Sigmoid colon (tissue), 7 donors: Measurements from ENCODE around the gene ARID5B. TPM values are rescaled to one million over a fixed set of nuclear protein-coding genes. Genes with fewer than 3 reads are reported as not detected.
A peak's percentile ranks its signal among the peaks of the same experiment; 100 is the strongest.

ENCODE experiments used
- DNase-seq: peaks from one replicate; pipeline ENCODE4 v3.0.0-alpha.2; 2019
- H3K27ac ChIP-seq, 4 donors: fragments of 200-600 bp; sonication (generic); one replicate each; pipeline ENCODE4 v1.5.1; 2016 to 2019; ENCODE audit warnings: mild to moderate bottlenecking in 1 of 4
- H3K27me3 ChIP-seq, 3 donors: fragments of 200-600 bp; sonication (generic); one replicate each; pipeline ENCODE4 v1.5.1; 2019; ENCODE audit warnings: mild to moderate bottlenecking in 1 of 3
- H3K36me3 ChIP-seq, 4 donors: fragments of 200-600 bp; sonication (generic); one replicate each; pipeline ENCODE4 v1.5.1; 2016 to 2019
- H3K4me1 ChIP-seq, 4 donors: fragments of 200-600 bp; sonication (generic); one replicate each; pipeline ENCODE4 v1.5.1; 2017 to 2019
- H3K4me3 ChIP-seq, 4 donors: fragments of 200-600 bp; sonication (generic); one replicate each; pipeline ENCODE4 v1.5.1; 2017 to 2019; ENCODE audit warnings: mild to moderate bottlenecking in 2 of 4, moderate library complexity in 1 of 4
- H3K9me3 ChIP-seq, 4 donors: fragments of 200-600 bp in 3 of 4; sonication (generic) in 3 of 4; one replicate each; pipeline versions ENCODE4 v1.5.1 to v1.6.1; 2013 to 2019
- CTCF ChIP-seq, 4 experiments: fragments of 450-650 bp in 3 of 4; fragments of 200-600 bp in 1 of 4; IDR thresholded peaks; one replicate each; pipeline ENCODE4 v1.5.1; 2016 to 2019; ENCODE audit warnings: antibody characterized with exemption in 4 of 4, mild to moderate bottlenecking in 3 of 4, moderate library complexity in 2 of 4
- EP300 ChIP-seq, 4 donors: sonication (generic); formaldehyde crosslinking; IDR thresholded peaks; one replicate each; pipeline ENCODE4 v1.6.1; 2017; ENCODE audit warnings: antibody characterized with exemption in 4 of 4
- POLR2A ChIP-seq, 2 donors: fragments of 450-650 bp; IDR thresholded peaks; one replicate each; pipeline ENCODE4 v1.6.1; 2016; ENCODE audit warnings: antibody characterized with exemption in 2 of 2, mild to moderate bottlenecking in 2 of 2, moderate library complexity in 2 of 2
- POLR2AphosphoS5 ChIP-seq, 4 donors: sonication (generic); formaldehyde crosslinking; IDR thresholded peaks; one replicate each; pipeline ENCODE4 v1.6.1; 2017; ENCODE audit warnings: antibody characterized with exemption in 4 of 4
- WGBS, 2 donors: extraction: QIAGEN DNeasy Blood & Tissue Kit; methylation state at CpG; one replicate each; pipeline ENCODE4 v1.1.7; 2013; 5-methylcytosine and 5-hydroxymethylcytosine counted together
- intact Hi-C: fragments of 100-400 bp; cut with DNase I; formaldehyde crosslinking; loops from one replicate; pipeline ENCODE4 v1.15.1; 2023
- polyA plus RNA-seq, 3 donors: library from polyadenylated mRNA; stranded (reverse); fragments of 200-250 nt; gene quantifications; one replicate each; pipeline ENCODE4 v1.2.3, GENCODE V29; 2013
- total RNA-seq, 4 donors: library from RNA; depleted of rRNA; stranded (reverse); fragments of >200 nt; gene quantifications; one replicate each; pipeline ENCODE4 v1.1.0, GENCODE V29; 2016
- donor health status: healthy with polysubstance abuse.
- donor health status: Bipolar disorder and iron deficiency.
- donor health status: healthy.

ARID5B gene
- total and polyA plus RNA-seq, 7 donors: 2.3 to 109 (median 29.6) TPM

- no peaks in the 10 kb centered on the region for H3K27me3 ChIP-seq
- intact Hi-C loops: loop anchor here (5.0 kb wide), 1 partner anchor 34 kb away; no protein-coding TSS in a partner anchor
- H3K36me3 ChIP-seq: peaks cover 0 to 30% (median 3%) of the 10 kb centered on the region in 4 donors
- TF ChIP-seq POLR2AphosphoS5 (IDR thresholded peaks at IDR 0.05): no peak
- no peak for TF ChIP-seq EP300 (IDR thresholded peaks at IDR 0.05)
- no peak for TF ChIP-seq POLR2A (IDR thresholded peaks at IDR 0.05)
- no peak for TF ChIP-seq CTCF (IDR thresholded peaks at IDR 0.05)
- H3K27ac ChIP-seq: peak overlapping the region; percentile 77 to 84 (median 84)
- H3K4me3 ChIP-seq: no peak overlapping the region
- H3K9me3 ChIP-seq: no peaks in the 10 kb centered on the region
- DNase-seq: no peak
- H3K4me1 ChIP-seq: peaks cover 0 to 90% (median 73%) of the 10 kb centered on the region in 4 donors
- 85 to 86% methylated on average over 5 of the region's 5 CpGs for WGBS, 2 donors
Observed at GRCh38 chr10:62080905-62081304, 179.4 kb downstream of the ARID5B start.

GRCh38 chr10:62081341-62082270 lies 180.1 kb downstream of the ARID5B start:
- Histone ChIP-seq H3K27ac (peak overlapping the region; percentile 77 to 84 (median 84)), H3K9me3 (no peaks in the 10 kb centered on the region), H3K27me3 (no peaks in the 10 kb centered on the region), H3K4me1 (peaks cover 0 to 83% (median 66%) of the 10 kb centered on the region in 4 donors), H3K36me3 (peaks cover 0 to 34% (median 7%) of the 10 kb centered on the region in 4 donors), H3K4me3 (no peak overlapping the region)
- intact Hi-C loops: loop anchor here (5.0 kb wide), 1 partner anchor 34 kb away; no protein-coding TSS in a partner anchor
- TF ChIP-seq POLR2AphosphoS5 (IDR thresholded peaks at IDR 0.05): peak in 1 of 4 donors; percentile 32
- TF ChIP-seq POLR2A (IDR thresholded peaks at IDR 0.05): no peak
- 78 to 79% methylated on average over 5 of the region's 5 CpGs for WGBS, 2 donors
- DNase-seq: no peak

GRCh38 chr10:62082271-62082656 lies 180.8 kb downstream of the ARID5B start:
- TF ChIP-seq POLR2A (IDR thresholded peaks at IDR 0.05): no peak
- intact Hi-C loops: loop anchor here (5.0 kb wide), 1 partner anchor 35 kb away; no protein-coding TSS in a partner anchor
- Histone ChIP-seq H3K27ac (peak overlapping the region; percentile 77 to 84 (median 84)), H3K36me3 (peaks cover 0 to 37% (median 7%) of the 10 kb centered on the region in 4 donors), H3K4me3 (no peak overlapping the region), H3K9me3 (no peaks in the 10 kb centered on the region), H3K27me3 (no peaks in the 10 kb centered on the region), H3K4me1 (peaks cover 0 to 78% (median 60%) of the 10 kb centered on the region in 4 donors)
- 25 to 45% methylated on average over 1 of the region's 1 CpG for WGBS, 2 donors
- no peak for DNase-seq

GRCh38 chr10:62082729-62083411 lies 181.4 kb downstream of the ARID5B start:
- WGBS, 2 donors: 1 to 3% methylated on average over 7 of the region's 7 CpGs
- H3K4me3 ChIP-seq: peak overlapping the region in 1 of 4 donors; percentile 21
- H3K27me3 ChIP-seq: no peaks in the 10 kb centered on the region
- H3K4me1 ChIP-seq: peaks cover 0 to 76% (median 55%) of the 10 kb centered on the region in 4 donors
- intact Hi-C loops: loop anchor here (5.0 kb wide), 1 partner anchor 36 kb away; no protein-coding TSS in a partner anchor
- no peak for DNase-seq
- H3K9me3 ChIP-seq: no peaks in the 10 kb centered on the region
- H3K27ac ChIP-seq: peak overlapping the region; percentile 77 to 84 (median 84)
- no peak for TF ChIP-seq CTCF (IDR thresholded peaks at IDR 0.05)
- peak in 1 of 4 donors; percentile 4 for TF ChIP-seq POLR2AphosphoS5 (IDR thresholded peaks at IDR 0.05)
- H3K36me3 ChIP-seq: peaks cover 0 to 42% (median 9%) of the 10 kb centered on the region in 4 donors

GRCh38 chr10:62083412-62084267 lies 182.1 kb downstream of the ARID5B start:
- WGBS, 2 donors: 27 to 31% methylated on average over 3 of the region's 3 CpGs
- intact Hi-C loops: loop anchor here (5.0 kb wide), 1 partner anchor 36 kb away; no protein-coding TSS in a partner anchor
- peak; percentile 84 for DNase-seq
- TF ChIP-seq EP300 (IDR thresholded peaks at IDR 0.05) (no peak), POLR2AphosphoS5 (IDR thresholded peaks at IDR 0.05) (peak in 2 of 4 donors; percentile 35 to 46), POLR2A (IDR thresholded peaks at IDR 0.05) (no peak), CTCF (IDR thresholded peaks at IDR 0.05) (no peak)
- H3K36me3 ChIP-seq: peaks cover 0 to 42% (median 10%) of the 10 kb centered on the region in 4 donors
- peaks cover 0 to 70% (median 54%) of the 10 kb centered on the region in 4 donors for H3K4me1 ChIP-seq
- H3K4me3 ChIP-seq: no peak overlapping the region
- peak overlapping the region; percentile 77 to 84 (median 84) for H3K27ac ChIP-seq
- H3K9me3 ChIP-seq: no peaks in the 10 kb centered on the region
- no peaks in the 10 kb centered on the region for H3K27me3 ChIP-seq
